Cardiac fibroblast (primary cell): ENCODE results near the gene GOLGA8J.
"Not testable (repeated sequence)": the region's sequence is repeated elsewhere in the genome, so short reads cannot be mapped to it uniquely, and the experiment has no call there.

Experiments
- DNase-seq, 2 donors: peaks; one replicate each; pipeline versions ENCODE4 v3.0.0 to v3.0.0-alpha.2; 2010; ENCODE audit warnings: low read depth in 2 of 2
- H3K4me3 ChIP-seq, 2 donors: replicated peaks in 1 of 2; 1 replicate in 1 of 2; 2 replicates in 1 of 2; pipeline ENCODE4 v1.5.1; 2011; ENCODE audit warnings: low read depth in 2 of 2, low read length in 2 of 2, mild to moderate bottlenecking in 2 of 2, moderate library complexity in 1 of 2
- CTCF ChIP-seq: IDR thresholded peaks from one replicate; pipeline ENCODE4 v1.5.1; 2011; ENCODE audit warnings: low read depth, mild to moderate bottlenecking, low read length, inconsistent platforms

Gene GOLGA8J

GRCh38 chr15:30043211-30043655 lies 39.5 kb upstream of the GOLGA8J start:
- peak; percentile 51 to 52 for DNase-seq
- H3K4me3 ChIP-seq: no peak overlapping the region
- peak; percentile 21 for TF ChIP-seq CTCF

- no peak overlapping the region for H3K4me3 ChIP-seq
- no peak for TF ChIP-seq CTCF
- DNase-seq: no peak
These were observed 38.4 kb upstream of the GOLGA8J start for GRCh38 chr15:30044377-30044776.

- DNase-seq, H3K4me3 ChIP-seq: not testable (repeated sequence)
These were observed 37.9 kb upstream of the GOLGA8J start for GRCh38 chr15:30044826-30045225.

- not testable (repeated sequence) for DNase-seq, H3K4me3 ChIP-seq
These were observed 37.3 kb upstream of the GOLGA8J start for GRCh38 chr15:30045248-30046041.

GRCh38 chr15:30046430-30046829 lies 36.3 kb upstream of the GOLGA8J start:
- no peak for TF ChIP-seq CTCF
- no peak for DNase-seq
- no peak overlapping the region for H3K4me3 ChIP-seq

- no peak for TF ChIP-seq CTCF
- H3K4me3 ChIP-seq: no peak overlapping the region
- DNase-seq: no peak
These were observed 27.2 kb upstream of the GOLGA8J start for GRCh38 chr15:30055604-30056003.

- no peak overlapping the region for H3K4me3 ChIP-seq
- no peak for DNase-seq
- TF ChIP-seq CTCF: no peak
These were observed 26.6 kb upstream of the GOLGA8J start for GRCh38 chr15:30056166-30056565.

GRCh38 chr15:30059771-30060170 lies 23.0 kb upstream of the GOLGA8J start:
- no peak for DNase-seq
- TF ChIP-seq CTCF: no peak
- H3K4me3 ChIP-seq: no peak overlapping the region
